ENCODE results near the gene LIN7C.

Gene LIN7C

DNA sequence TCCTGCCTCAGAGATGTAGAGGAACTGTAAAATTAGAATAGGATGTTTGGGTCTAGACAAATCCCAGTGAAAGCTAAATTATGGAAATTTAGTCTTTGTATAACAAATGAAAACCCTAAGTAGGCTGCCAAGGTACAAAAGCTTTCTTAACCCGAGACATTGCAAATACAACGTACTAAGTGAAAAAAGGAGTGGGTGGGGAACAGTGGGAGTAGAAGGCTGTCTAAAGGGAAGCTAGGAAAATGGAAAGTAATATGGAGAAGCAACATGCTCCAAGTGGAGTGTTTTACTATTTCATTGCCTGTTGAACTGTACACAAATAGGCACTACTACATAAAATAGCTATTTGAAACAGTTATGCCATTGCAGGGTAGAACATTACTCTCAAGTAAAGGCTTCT, 6.8 kb upstream of the LIN7C start:
- no peak for DNase-seq (ENCODE audit: low read depth)
- H3K4me3 ChIP-seq (ENCODE audit: low read depth, low read length) = no peak overlapping the region

DNA sequence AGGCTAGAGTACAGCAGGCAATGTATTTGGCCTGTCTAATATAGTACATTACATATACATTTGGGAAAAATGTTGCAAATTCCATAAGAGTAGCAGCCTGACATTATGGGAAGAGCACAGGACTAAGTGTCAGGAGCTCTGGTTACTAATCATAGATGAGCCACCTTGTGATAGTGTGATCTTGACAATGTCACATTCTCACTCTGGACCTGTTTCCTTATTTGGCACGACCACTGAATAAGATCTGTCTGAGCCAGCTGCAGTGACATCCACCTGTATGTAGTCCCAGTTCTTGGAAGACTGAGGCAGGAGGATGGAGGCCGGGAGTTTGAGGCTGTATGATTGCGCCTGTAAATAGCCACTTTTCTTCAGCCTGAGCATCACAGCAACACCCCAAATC, 5.7 kb upstream of the LIN7C start:
- DNase-seq (ENCODE audit: low read depth) = no peak
- H3K4me3 ChIP-seq (ENCODE audit: low read depth, low read length) = no peak overlapping the region

DNA sequence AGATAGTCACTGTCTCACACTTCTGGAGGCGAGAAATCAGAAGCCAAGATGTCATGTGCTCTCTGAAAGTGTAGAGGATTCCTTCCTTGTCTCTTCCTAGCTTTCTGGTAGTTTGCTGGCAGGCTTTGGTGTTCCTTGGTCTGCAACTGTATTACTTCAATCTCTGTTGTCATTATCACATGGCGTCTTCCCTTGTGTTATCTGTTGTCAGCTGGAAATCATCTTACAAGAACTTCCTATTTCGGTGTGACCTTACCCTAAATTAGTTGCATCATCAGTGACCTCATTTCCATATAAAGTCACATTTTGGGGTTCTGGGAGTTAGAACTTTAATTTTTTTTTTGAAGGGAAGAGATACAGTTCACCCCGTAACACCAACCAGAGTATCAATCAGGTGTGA, 3.3 kb upstream of the LIN7C start:
- H3K4me3 ChIP-seq (ENCODE audit: low read depth, low read length) = no peak overlapping the region
- DNase-seq (ENCODE audit: low read depth) = no peak

DNA sequence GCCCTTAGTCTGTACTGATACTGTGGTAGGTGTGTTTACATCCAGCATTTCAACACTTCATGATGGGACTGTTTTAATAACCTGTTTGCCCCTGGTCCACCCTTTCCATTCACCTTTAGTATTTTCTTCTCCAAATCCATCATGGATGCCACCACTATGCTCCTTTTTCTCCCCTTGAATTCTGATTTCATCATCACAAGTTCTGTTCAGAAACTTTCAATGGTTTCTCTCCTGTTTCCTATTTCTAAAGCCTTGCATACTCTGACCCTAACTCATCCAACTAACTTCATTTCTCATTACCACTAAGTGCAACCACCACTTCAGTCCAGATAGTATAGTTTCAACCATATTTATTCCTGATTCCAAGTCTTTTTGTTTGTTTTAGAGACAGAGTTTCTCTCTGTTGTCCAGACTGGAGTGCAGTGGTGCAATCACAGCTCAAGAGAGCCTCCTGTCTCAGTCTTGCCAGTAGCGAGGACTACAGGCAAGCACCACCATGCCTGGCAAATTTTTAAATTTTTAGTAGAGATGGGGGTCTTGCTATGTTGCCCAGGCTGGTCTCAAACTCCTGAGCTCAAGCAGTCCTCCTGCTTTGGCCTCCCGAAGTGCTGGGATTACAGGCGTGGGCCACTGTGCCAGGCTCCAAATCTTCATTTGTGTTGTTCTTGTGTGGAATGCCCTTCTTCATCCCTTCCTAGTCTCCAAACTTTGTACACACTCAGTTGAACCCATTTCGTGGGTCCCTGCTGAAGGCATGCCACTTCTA, 1.2 kb upstream of the LIN7C start:
- no peak for DNase-seq (ENCODE audit: low read depth)

DNA sequence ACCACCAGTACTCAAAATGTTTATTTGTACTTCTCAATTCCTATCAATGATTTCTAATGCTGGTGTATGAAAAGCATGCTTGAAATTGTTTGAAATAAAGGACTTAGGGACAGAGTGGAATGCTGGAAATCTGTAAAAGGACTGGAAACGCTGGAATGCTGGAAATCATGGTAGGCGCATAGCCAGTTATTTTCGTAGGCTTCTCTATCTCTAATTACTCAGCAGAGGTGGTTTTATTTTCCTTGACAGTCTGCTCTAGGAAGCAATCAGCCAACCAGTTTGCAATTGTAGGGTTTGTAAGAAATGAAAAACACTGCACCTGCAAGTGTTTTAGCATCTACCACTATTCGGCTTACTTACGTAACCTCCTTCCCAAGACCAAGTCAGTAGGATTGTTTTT, 788 bp downstream of the LIN7C start:
- DNase-seq (ENCODE audit: low read depth) = no peak
- peak overlapping the region; percentile 99 for H3K4me3 ChIP-seq (ENCODE audit: low read depth, low read length)

More for the DNA sequence above, 1.2 kb upstream of the LIN7C start:
- peak overlapping the region; percentile 99 for H3K4me3 ChIP-seq (ENCODE audit: low read depth, low read length)

DNA sequence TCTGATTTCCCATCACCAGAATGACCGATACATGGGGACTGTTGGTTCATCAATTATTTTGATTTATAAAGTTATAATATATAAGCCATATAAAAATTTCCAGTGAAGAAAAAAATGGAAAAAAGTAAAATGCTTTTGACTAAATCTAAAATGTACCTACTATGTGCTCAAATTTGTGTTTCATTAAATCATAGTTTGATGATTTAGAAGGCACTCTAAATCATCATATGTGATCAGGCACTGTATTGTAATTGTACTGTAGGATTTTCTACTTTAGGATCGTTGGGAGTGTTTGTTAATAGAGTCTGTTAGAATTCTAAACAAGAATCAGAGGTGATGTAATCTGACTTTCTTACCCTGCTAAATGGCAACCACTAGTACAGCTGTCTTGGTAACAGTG, 2.4 kb downstream of the LIN7C start:
- H3K4me3 ChIP-seq (ENCODE audit: low read depth, low read length) = no peak overlapping the region
- no peak for DNase-seq (ENCODE audit: low read depth)

DNA sequence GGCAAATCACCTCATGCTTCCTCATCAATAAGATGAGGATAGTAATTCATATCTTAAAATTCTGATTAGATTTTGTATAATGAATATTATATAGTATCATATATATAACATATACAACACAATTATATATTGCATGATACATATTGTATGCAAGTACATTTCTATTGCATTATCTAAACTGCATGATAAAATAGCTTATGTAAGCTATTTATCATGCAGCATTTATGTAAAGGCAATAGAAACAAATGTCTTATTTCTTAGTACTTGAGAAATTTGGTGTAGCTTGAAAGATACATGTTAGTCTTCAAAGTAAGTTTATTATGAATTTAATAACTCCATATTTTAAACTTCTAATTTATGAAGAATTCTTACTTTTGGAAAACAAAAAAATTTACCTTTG, 5.5 kb downstream of the LIN7C start:
- no peak for DNase-seq (ENCODE audit: low read depth)
- no peak overlapping the region for H3K4me3 ChIP-seq (ENCODE audit: low read depth, low read length)

DNA sequence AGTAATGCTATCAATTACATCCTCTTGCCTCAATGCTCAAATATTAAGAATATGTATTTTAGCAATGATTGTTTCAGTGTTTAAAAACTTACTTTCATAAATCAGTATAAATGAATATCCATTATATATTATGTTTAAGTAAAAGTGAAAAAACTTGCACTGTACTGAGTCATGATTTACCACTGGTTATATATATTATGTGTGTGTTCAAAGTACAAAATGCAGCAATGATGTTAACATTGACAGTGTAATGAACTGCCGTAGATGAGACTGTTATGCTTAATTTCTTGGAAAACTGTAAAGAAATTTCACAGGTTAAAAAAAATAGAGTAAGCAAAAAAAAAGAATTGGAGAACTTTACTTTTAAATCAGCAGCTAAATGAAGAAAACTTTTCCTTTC, 8.7 kb downstream of the LIN7C start:
- H3K4me3 ChIP-seq (ENCODE audit: low read depth, low read length) = no peak overlapping the region
- DNase-seq (ENCODE audit: low read depth) = no peak

DNA sequence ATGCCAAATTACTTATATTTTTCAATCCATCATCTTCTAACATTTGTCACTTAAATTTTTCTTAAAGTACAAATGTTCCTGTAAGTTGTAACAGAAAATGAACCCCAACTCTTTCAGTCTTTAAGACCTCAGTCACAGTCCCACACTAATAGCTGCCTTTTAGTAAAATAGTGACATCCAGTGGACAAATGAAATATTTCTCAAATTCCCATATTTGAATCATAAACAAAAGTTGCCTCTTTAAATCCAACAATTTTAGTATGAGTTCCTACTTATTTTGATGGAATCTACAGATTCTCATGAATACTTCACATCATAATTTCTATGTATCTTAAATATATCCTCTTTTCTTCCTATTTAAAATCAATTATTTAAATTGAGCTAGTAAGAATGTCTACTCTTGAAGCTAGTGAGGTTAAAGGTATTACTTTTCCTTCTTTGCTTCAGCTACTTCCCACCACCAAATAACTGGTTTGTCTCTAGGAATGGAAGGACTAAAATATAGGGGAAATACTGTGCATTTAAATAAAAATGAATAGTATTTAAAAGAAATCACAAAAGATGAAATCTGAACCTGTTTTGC, 9.2 kb downstream of the LIN7C start:
- H3K4me3 ChIP-seq (ENCODE audit: low read depth, low read length) = no peak overlapping the region
- DNase-seq (ENCODE audit: low read depth) = no peak

DNA sequence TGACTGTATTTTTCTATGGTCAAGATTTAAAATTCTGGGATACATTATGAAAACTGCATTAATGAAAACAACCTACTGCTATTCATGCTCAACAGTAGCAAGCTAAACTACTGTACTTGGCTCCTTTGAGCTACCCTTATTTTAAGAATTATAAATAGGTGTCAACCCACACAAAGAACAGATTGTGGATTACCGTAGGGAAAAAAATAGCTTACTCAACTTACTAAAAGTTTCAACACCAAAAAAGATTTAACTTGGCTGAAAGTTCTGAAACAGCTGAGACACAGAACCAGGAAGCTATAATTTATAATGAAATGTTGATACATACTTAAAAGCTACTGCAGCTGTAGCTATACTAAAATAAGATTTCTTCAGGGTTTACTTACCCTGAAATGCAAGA, 10.1 kb downstream of the LIN7C start:
- DNase-seq (ENCODE audit: low read depth) = no peak

DNA sequence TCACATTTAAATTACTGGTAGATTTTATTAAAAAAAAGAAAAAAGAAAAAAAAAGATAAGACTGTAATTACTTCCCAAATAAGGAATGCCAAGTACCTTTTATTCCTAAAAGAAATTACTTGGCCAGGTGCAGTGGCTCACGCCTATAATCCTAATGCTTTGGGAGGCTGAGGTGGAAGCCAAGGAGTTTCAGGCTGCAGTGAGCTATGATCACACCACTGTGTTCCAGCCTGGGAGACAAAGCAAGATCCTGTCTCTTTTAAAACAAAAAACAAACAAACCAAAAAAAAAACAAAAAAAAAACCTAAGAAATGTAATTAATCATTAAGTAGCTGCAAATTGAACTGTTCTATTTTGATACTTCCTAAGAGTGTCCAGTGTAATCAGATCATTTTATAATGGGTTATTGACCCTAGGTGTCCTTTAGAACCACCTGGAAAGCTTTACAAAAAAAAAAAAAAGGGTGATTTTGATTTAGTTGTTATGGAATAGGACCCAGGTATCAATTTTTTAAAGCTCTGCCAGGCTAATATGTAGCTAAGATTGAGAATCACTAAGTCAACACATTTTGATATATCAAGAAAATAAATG, 10.8 kb downstream of the LIN7C start:
- no peak overlapping the region for H3K4me3 ChIP-seq (ENCODE audit: low read depth, low read length)
- no peak for DNase-seq (ENCODE audit: low read depth)

More for the DNA sequence above, 10.1 kb downstream of the LIN7C start:
- no peak overlapping the region for H3K4me3 ChIP-seq (ENCODE audit: low read depth, low read length)

DNA sequence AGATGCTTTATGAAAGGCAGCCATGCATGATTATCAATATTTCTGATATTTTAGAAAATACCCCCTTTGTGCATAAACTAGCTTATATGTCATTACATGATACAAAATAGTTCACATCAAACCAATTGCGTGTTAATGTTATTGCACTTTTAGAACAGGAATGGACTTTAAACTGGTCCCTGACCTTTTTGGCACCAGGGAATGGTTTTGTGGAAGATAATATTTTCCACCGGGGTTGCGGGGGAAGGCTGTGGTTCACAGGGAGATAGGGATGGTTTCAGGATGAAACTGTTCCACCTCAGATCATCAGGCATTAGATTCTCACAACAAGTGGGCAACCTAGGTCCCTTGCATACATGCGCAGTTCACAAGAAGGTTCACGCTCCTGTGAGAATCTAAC, 17.5 kb downstream of the LIN7C start:
- no peak for DNase-seq (ENCODE audit: low read depth)
- no peak overlapping the region for H3K4me3 ChIP-seq (ENCODE audit: low read depth, low read length)

DNA sequence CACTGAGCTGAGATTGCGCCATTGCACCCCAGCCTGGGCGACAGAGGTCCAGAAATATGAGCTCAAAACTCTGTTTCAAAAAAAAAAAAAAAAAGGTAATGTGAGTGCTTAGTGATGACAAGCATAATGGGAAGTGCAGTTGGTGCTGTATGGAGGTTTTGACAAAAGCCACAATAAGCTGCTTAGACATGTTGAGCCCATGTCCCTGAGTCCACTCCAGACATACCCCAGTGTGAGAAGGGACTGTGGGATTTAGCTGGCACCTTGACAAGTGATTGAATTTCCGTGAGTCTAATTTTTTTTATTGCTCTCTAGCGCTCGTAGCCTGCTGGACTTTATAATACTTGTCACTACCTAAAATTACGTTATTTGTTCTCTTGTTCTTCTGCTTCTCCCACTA, 18.9 kb downstream of the LIN7C start:
- no peak for DNase-seq (ENCODE audit: low read depth)
- no peak overlapping the region for H3K4me3 ChIP-seq (ENCODE audit: low read depth, low read length)

DNA sequence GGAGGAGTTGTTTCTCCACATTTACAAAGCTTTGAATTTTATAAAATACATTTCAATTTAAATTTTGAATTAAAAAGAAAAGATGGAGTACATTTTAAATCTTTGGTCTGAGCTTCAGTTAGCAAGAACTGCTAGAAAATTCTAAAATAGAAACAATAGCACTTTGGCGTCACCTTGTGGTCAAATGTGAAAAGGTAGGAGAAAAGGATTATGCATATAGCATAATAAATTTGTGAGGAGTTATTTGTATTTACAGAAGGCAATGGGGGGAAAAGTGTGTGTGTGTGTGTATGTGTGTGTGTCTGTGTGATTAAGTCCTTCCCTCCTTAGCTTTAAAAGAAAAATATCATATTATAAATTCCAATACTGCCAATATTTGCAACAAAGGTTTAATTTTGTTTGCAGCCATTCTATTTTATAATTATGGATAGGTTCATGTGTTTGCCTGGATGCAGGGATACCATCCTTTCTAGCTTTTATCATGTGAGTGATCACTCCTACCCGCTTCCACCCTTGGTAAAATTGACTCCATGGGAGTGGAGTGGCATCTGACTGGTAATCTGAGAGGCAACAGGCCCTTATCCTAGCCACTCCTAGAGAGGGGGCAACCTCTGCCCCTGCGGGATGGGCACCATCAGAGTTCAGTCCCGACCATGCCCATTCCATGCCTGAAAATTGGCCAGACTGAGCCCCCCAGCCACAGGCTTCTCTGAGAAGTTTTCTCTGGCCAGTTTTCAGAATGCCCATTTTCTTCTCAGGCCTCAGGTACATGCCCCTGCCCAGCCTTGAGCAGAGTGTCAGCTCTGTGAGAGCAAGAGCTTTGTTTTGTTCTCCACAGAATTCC, 20.4 kb downstream of the LIN7C start:
- no peak for DNase-seq (ENCODE audit: low read depth)
- H3K4me3 ChIP-seq (ENCODE audit: low read depth, low read length) = no peak overlapping the region

DNA sequence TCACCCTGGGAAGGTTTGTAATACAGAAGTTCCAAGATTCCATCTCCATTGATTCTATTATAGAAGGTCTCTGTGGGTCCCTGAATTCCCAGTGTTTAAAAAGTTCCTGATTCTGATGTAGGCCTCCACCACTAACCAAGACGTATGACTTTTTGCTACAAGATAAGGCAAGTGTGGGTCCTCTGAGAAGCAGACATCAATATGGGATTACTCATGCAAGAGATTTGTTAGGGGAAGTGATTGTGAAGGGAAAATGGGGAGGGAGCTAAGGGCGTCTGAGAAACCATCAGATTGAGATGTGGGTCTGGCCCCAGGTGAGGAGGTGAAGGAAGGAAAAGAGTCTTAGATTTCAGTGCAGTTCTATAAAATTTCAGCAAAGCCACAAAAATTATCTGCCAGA, 23.8 kb downstream of the LIN7C start:
- no peak for DNase-seq (ENCODE audit: low read depth)
- no peak overlapping the region for H3K4me3 ChIP-seq (ENCODE audit: low read depth, low read length)

DNA sequence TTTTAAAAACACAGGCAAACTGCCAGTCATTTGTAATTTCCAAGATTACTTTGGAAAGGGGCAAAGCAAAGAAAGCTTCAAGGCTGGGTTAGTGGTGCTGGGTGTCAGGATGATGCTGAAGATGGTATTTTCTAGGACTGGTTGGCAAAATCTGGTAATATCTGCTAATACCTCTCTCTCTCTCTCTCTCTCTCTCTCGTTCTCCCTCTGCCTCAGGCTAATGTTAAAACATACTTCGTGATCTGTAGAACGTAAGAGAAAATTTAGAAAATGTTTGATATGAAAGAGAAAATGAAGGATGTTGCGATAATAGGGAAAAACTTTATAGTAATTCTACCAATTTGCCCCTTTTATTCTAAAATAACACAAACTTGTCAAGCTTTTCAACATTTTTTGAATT, 24.6 kb downstream of the LIN7C start:
- no peak for DNase-seq (ENCODE audit: low read depth)
- H3K4me3 ChIP-seq (ENCODE audit: low read depth, low read length) = no peak overlapping the region

DNA sequence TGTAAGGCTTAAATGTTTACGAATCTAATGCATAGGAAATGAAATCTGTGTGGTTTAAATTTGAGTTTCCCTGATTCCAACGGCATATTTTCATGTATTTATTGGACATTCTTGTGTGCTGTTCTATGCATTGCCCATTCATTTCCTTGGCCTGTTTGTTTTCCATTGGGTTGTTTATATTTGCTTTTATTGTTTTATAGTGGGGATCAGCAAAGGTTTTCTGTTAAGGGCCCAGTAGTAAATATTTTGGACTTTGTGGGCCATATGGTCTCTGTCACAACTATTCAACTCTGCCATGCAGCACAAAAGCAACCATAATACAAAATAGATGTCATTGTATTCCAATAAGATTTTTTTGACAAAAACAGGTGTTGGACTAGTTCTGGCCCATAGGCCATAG, 28.7 kb downstream of the LIN7C start:
- H3K4me3 ChIP-seq (ENCODE audit: low read depth, low read length) = no peak overlapping the region
- no peak for DNase-seq (ENCODE audit: low read depth)

DNA sequence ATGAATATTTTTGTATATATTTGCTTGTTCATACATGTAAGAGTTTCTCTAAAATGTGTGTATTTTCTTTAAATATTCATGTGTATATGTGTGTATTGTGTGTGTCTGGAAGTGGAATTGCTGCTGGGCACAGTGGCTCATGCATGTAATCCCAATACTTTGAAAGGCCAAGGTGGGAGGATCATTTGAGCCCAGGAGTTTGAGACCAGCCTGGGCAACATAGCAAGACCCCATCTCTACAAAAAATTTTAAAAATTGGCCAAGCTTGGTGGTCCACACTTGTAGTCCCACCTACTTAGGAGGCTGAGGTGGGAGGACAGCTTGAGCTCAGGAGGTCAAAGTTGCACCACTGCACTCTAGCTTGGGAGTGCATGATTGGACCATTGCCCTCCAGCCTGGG, 29.3 kb downstream of the LIN7C start:
- no peak for DNase-seq (ENCODE audit: low read depth)
- H3K4me3 ChIP-seq (ENCODE audit: low read depth, low read length) = no peak overlapping the region

DNA sequence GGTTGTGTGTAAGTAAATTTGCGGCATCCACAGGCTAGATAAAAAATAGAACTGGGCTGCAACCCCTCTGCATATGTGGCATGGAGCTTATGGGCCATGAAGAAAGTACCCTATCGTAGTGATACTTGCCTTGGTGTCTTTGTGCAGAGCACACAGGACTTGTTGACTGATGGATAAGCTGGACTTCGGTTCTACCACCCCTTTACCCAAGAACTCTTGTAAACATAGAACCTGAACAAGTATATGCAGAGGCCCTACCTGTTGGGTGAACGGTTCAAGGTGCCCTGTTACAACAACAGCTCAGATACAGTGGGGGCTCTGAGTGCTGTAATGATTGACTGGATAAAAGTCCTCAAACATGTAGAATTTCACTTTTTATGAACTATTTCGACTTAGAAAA, 30.9 kb downstream of the LIN7C start:
- no peak for DNase-seq (ENCODE audit: low read depth)
- no peak overlapping the region for H3K4me3 ChIP-seq (ENCODE audit: low read depth, low read length)

DNA sequence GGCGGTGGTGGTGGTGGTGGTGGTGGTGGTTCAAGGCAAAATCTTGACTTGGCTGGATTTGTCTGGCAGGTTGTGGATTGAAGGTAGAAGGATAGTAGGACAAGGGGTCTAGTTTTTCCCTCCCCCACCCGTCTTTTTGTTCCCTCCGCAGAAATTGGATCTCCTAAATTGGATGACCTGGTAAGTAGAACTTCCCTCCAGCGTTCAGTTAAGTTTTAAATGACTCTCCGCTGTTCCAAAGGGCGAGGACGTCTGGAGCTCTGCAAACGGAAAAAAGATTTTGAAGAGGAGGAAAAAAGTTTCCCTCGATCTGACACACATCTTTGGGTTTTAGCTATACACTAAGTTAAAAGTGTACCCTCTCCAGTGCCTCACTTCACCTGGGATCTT, 33.6 kb downstream of the LIN7C start:
- no peak for DNase-seq (ENCODE audit: low read depth)
- H3K4me3 ChIP-seq (ENCODE audit: low read depth, low read length) = peak overlapping the region; percentile 72

Data from skeletal muscle cell (primary cell).